CD14-positive monocyte (primary cell): ENCODE results near the gene KMT2B. TPM values are rescaled to one million over a fixed set of nuclear protein-coding genes. Genes with fewer than 3 reads are reported as not detected.

Source experiments
- DNase-seq, 3 donors: peaks; one replicate each; pipeline ENCODE4 v3.0.0-alpha.2; 2011 to 2022
- H2AFZ ChIP-seq: 2 replicates; pipeline ENCODE4 v1.6.0; 2012; ENCODE audit warnings: mild to moderate bottlenecking, low read depth, low read length, inconsistent platforms; ENCODE audit not compliant: insufficient read depth, poor library complexity, severe bottlenecking
- H3K27ac ChIP-seq, 2 donors: 1 replicate in 1 of 2; 2 replicates in 1 of 2; pipeline ENCODE4 v1.5.1; 2012 to 2013; ENCODE audit warnings: low read length in 2 of 2, control low read depth in 1 of 2, inconsistent platforms in 1 of 2, low read depth in 1 of 2, mild to moderate bottlenecking in 1 of 2
- H3K27me3 ChIP-seq, 2 donors: one replicate each; pipeline versions ENCODE4 v1.6.0 to v1.6.1; 2011 to 2013; ENCODE audit warnings: low read length in 2 of 2; ENCODE audit not compliant: control insufficient read depth in 2 of 2, insufficient read depth in 2 of 2
- H3K36me3 ChIP-seq, 2 donors: replicated peaks in 1 of 2; 1 replicate in 1 of 2; 2 replicates in 1 of 2; pipeline versions ENCODE4 v1.5.1 to v1.6.1; 2012 to 2013; ENCODE audit warnings: low read length in 2 of 2, control low read depth in 1 of 2, inconsistent platforms in 1 of 2, mild to moderate bottlenecking in 1 of 2; ENCODE audit not compliant: insufficient read depth in 2 of 2, control insufficient read depth in 1 of 2
- H3K4me1 ChIP-seq, 2 donors: 1 replicate in 1 of 2; 2 replicates in 1 of 2; pipeline versions ENCODE4 v1.5.1 to v1.6.1; 2012 to 2013; ENCODE audit warnings: low read length in 2 of 2, control low read depth in 1 of 2, inconsistent platforms in 1 of 2, mild to moderate bottlenecking in 1 of 2, moderate library complexity in 1 of 2; ENCODE audit not compliant: insufficient read depth in 2 of 2, control insufficient read depth in 1 of 2
- H3K4me2 ChIP-seq: replicated peaks from 2 replicates; pipeline ENCODE3; 2012; ENCODE audit warnings: low read length, moderate library complexity, mild to moderate bottlenecking; ENCODE audit not compliant: poor library complexity, severe bottlenecking; ENCODE audit errors: extremely low read depth
- H3K4me3 ChIP-seq, 3 experiments: fragments of 200-600 bp in 1 of 3; sonication (generic) in 1 of 3; replicated peaks in 1 of 3; 1 replicate in 2 of 3; 2 replicates in 1 of 3; pipeline ENCODE4 v1.5.1; 2011 to 2013; ENCODE audit warnings: low read length in 3 of 3, mild to moderate bottlenecking in 3 of 3, control low read depth in 2 of 3, low read depth in 2 of 3, inconsistent platforms in 1 of 3, moderate library complexity in 1 of 3
- H3K79me2 ChIP-seq: 2 replicates; pipeline ENCODE4 v1.6.0; 2012; ENCODE audit warnings: mild to moderate bottlenecking, control low read depth, inconsistent platforms, low read length, moderate library complexity; ENCODE audit not compliant: insufficient read depth
- H3K9ac ChIP-seq: 2 replicates; pipeline ENCODE4 v1.6.0; 2017; ENCODE audit warnings: low read length, mild to moderate bottlenecking; ENCODE audit not compliant: insufficient read depth, poor library complexity, severe bottlenecking
- H3K9me3 ChIP-seq, 2 donors: replicated peaks in 1 of 2; 1 replicate in 1 of 2; 2 replicates in 1 of 2; pipeline versions ENCODE4 v1.5.1 to v1.6.1; 2012 to 2013; ENCODE audit warnings: low read length in 2 of 2, control low read depth in 1 of 2; ENCODE audit not compliant: control insufficient read depth in 1 of 2, insufficient read depth in 1 of 2
- H4K20me1 ChIP-seq: 2 replicates; pipeline ENCODE4 v1.6.0; 2012; ENCODE audit warnings: mild to moderate bottlenecking, low read length, control low read depth, moderate library complexity; ENCODE audit not compliant: insufficient read depth
- H3K27ac Mint-ChIP-seq, 7 donors: one replicate each; pipeline ENCODE4 v1.8.0; 2020; ENCODE audit warnings: mild to moderate bottlenecking in 7 of 7, mixed read lengths in 7 of 7, moderate library complexity in 6 of 7, inconsistent platforms in 2 of 7
- H3K27me3 Mint-ChIP-seq, 3 donors: one replicate each; pipeline ENCODE4 v1.8.0; 2021 to 2022; ENCODE audit warnings: low read depth in 3 of 3, mild to moderate bottlenecking in 3 of 3, mixed read lengths in 3 of 3, moderate library complexity in 3 of 3, inconsistent platforms in 1 of 3
- H3K36me3 Mint-ChIP-seq, 2 donors: one replicate each; pipeline ENCODE4 v1.8.0; 2020; ENCODE audit warnings: mixed read lengths in 2 of 2, inconsistent platforms in 1 of 2, mild to moderate bottlenecking in 1 of 2
- H3K4me1 Mint-ChIP-seq: one replicate; pipeline ENCODE4 v1.8.0; 2020; ENCODE audit warnings: mild to moderate bottlenecking, mixed read lengths
- H3K4me3 Mint-ChIP-seq, 2 donors: one replicate each; pipeline ENCODE4 v1.8.0; 2020; ENCODE audit warnings: mild to moderate bottlenecking in 2 of 2, mixed read lengths in 2 of 2, moderate library complexity in 1 of 2
- H3K9me3 Mint-ChIP-seq, 7 donors: one replicate each; pipeline ENCODE4 v1.8.0; 2020 to 2022; ENCODE audit warnings: mixed read lengths in 7 of 7, mild to moderate bottlenecking in 6 of 7, moderate library complexity in 6 of 7, inconsistent platforms in 2 of 7
- whole genome bisulfite sequencing: methylation state at CpG from one replicate; pipeline ENCODE4 v1.1.5; 2013; ENCODE audit warnings: missing lambda C conversion rate; ENCODE audit not compliant: insufficient coverage; 5-methylcytosine and 5-hydroxymethylcytosine counted together
- intact Hi-C, 2 donors: fragments of 100-400 bp; cut with micrococcal nuclease; formaldehyde crosslinking; loops; one replicate each; pipeline versions ENCODE4 v1.15.0 to v1.15.1; 2023
- polyA plus RNA-seq, 3 donors: library from polyadenylated mRNA; depleted of rRNA in 1 of 3; unstranded in 2 of 3; stranded (reverse) in 1 of 3; fragments of 300-500 nt in 2 of 3; fragments of >200 nt in 1 of 3; fragmentation: Illumina TruSeq in 2 of 3; gene quantifications; 1 replicate in 2 of 3; 2 replicates in 1 of 3; pipeline ENCODE4 v1.2.3, GENCODE V29; 2012 to 2021
- TF ChIP-seq, protein P1 (sequence below): fragments of 200-600 bp; IDR thresholded peaks from one replicate; pipeline ENCODE4 v1.8.0; 2022; ENCODE audit warnings: antibody characterized with exemption, mild to moderate bottlenecking

Gene KMT2B
- polyA plus RNA-seq, 3 donors: 0.32 to 63.6 (median 0.65) TPM

DNA sequence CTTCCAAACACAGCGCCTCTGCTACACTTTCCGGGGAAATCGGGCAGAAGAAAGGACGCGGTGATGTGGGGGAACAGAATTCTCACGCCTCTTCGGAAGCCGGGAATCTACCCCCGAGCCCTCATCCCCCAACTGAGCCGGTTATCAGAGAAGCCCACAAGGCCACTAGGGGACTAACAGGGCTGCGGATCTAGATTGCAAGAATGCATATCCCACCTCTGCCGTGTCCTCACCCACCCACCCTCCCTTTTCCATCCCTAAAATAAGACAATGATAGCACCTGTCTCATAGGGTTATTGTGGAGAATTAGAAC, 23.4 kb downstream of the KMT2B start:
- no peaks in the 10 kb centered on the region for H3K27me3 Mint-ChIP-seq
- no peaks in the 10 kb centered on the region for H3K9me3 Mint-ChIP-seq
- peaks cover 29 to 42% of the 10 kb centered on the region in 2 donors for H3K36me3 Mint-ChIP-seq
- H3K79me2 ChIP-seq: peaks cover 42% of the 10 kb centered on the region
- peak overlapping the region; percentile 62 to 100 (median 89) for H3K4me3 ChIP-seq
- H3K4me2 ChIP-seq: peak overlapping the region; percentile 100
- intact Hi-C loops: loop anchor here (5.0 to 10.0 kb wide), 8 partner anchors 36 to 1594 kb away; partner anchors contain the start of genes ARHGAP33 (in 1 of the 2), CAPNS1 (in 1 of the 2), COX6B1 (in 1 of the 2) and ETV2 (in 1 of the 2)
- H3K4me1 Mint-ChIP-seq: peaks cover 45% of the 10 kb centered on the region
- peaks cover 50 to 61% of the 10 kb centered on the region in 2 donors for H3K4me1 ChIP-seq
- peak overlapping the region; percentile 84 to 89 for H3K27ac ChIP-seq
- peak overlapping the region; percentile 89 to 97 (median 92) for H3K27ac Mint-ChIP-seq
- no CpG with 5 or more reads among the region's 12 CpGs for WGBS
- peak overlapping the region; percentile 77 for H2AFZ ChIP-seq
- peaks cover 41% of the 10 kb centered on the region for H4K20me1 ChIP-seq
- H3K9ac ChIP-seq: peak overlapping the region; percentile 69
- H3K9me3 ChIP-seq: no peaks in the 10 kb centered on the region
- peak overlapping the region; percentile 88 to 96 for H3K4me3 Mint-ChIP-seq
- no peaks in the 10 kb centered on the region for H3K27me3 ChIP-seq
- DNase-seq: no peak
- TF ChIP-seq, protein P1, sequence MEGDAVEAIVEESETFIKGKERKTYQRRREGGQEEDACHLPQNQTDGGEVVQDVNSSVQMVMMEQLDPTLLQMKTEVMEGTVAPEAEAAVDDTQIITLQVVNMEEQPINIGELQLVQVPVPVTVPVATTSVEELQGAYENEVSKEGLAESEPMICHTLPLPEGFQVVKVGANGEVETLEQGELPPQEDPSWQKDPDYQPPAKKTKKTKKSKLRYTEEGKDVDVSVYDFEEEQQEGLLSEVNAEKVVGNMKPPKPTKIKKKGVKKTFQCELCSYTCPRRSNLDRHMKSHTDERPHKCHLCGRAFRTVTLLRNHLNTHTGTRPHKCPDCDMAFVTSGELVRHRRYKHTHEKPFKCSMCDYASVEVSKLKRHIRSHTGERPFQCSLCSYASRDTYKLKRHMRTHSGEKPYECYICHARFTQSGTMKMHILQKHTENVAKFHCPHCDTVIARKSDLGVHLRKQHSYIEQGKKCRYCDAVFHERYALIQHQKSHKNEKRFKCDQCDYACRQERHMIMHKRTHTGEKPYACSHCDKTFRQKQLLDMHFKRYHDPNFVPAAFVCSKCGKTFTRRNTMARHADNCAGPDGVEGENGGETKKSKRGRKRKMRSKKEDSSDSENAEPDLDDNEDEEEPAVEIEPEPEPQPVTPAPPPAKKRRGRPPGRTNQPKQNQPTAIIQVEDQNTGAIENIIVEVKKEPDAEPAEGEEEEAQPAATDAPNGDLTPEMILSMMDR: peak; percentile 6
- H3K36me3 ChIP-seq: peaks cover 32 to 35% of the 10 kb centered on the region in 2 donors

DNA sequence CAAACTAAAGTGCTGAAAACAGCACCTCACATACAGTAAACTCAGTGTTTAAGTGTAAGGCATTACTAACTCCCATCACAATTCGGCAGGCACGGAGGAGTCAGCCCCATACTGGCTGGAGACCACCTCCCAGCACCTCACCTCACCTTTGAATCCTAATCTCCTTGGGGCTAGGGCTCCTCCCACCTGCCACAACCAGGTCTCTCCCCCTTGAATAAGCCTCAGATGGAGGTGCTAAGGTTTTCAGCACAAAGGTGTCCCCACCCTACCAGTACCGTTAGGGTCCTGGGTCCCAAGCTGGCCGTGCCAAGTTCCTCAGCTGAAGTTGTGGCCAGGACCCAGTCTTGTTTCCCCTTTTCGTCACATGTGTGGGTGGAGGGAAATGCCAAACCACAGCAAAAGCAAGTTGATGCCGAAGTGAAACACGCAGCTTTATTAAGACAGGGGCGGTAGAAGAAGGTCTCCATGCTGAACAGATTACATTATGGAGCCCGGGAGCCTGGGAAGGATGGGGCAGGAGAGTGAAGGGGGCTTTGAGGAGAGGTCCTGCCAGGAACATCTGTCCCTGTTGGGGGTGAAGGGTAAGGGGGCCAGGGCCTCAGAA, 24.4 kb downstream of the KMT2B start, which contains the start of gene IGFLR1:
Gene IGFLR1 (minus strand): TSS at position 332 of the 604 bp plus-strand sequence. CDS start 1,272 bp downstream, outside the sequence.
- H3K9ac ChIP-seq: peak within 1 kb of the TSS; percentile 60
- peak within 1 kb of the TSS; percentile 84 to 90 for H3K27ac ChIP-seq
- Mint-ChIP-seq H3K27me3 (no peaks in the 10 kb centered on the region), H3K4me1 (peaks cover 50% of the 10 kb centered on the region), H3K36me3 (peaks cover 21 to 33% of the 10 kb centered on the region in 2 donors), H3K4me3 (peak within 1 kb of the TSS; percentile 90 to 96), H3K9me3 (no peaks in the 10 kb centered on the region), H3K27ac (peak within 1 kb of the TSS; percentile 96 to 98 (median 97))
- WGBS: 1% methylated on average over 7 of the region's 9 CpGs
- H4K20me1 ChIP-seq: peaks cover 31% of the 10 kb centered on the region
- H3K79me2 ChIP-seq: peaks cover 52% of the 10 kb centered on the region
- peak within 1 kb of the TSS; percentile 100 for H3K4me2 ChIP-seq
- no peaks in the 10 kb centered on the region for H3K9me3 ChIP-seq
- peaks cover 22 to 24% of the 10 kb centered on the region in 2 donors for H3K36me3 ChIP-seq
- peak; percentile 77 to 88 (median 78) for DNase-seq
- H3K4me1 ChIP-seq: peaks cover 54 to 68% of the 10 kb centered on the region in 2 donors
- H2AFZ ChIP-seq: peak within 1 kb of the TSS; percentile 79
- intact Hi-C loops: loop anchor here (5.0 to 10.0 kb wide), 8 partner anchors 35 to 1593 kb away; partner anchors contain the start of genes ARHGAP33 (in 1 of the 2), CAPNS1 (in 1 of the 2), COX6B1 (in 1 of the 2) and ETV2 (in 1 of the 2)
- TF ChIP-seq, protein P1: no peak
- H3K4me3 ChIP-seq: peak within 1 kb of the TSS; percentile 62 to 100 (median 89)
- H3K27me3 ChIP-seq: no peaks in the 10 kb centered on the region
